NCI-H748 treated with DMSO at 0.1 percent for 48 hours (cell line): ENCODE results near the gene TNKS2.
A peak's percentile ranks its signal among the peaks of the same experiment; 100 is the strongest.
"Not testable (repeated sequence)": the region's sequence is repeated elsewhere in the genome, so short reads cannot be mapped to it uniquely, and the experiment has no call there.

ENCODE experiments used
- DNase-seq: peaks from one replicate; lab custom pipeline; 2025; lab: John Stamatoyannopoulos, UW

TNKS2 gene

GRCh38 chr10:91797874-91798648 lies at the start of gene TNKS2:
Gene TNKS2 (plus strand): TSS chr10:91798426. CDS start chr10:91798691, 265 bp downstream.
- peak; percentile 82 for DNase-seq

- not testable (repeated sequence) for DNase-seq
Observed at GRCh38 chr10:91749592-91749991, 48.6 kb upstream of the TNKS2 start.

- no peak for DNase-seq
Observed at GRCh38 chr10:91756286-91756685, 41.9 kb upstream of the TNKS2 start.

GRCh38 chr10:91758303-91759146 lies 39.7 kb upstream of the TNKS2 start:
- peak; percentile 37 for DNase-seq

- DNase-seq = no peak
Observed at GRCh38 chr10:91759581-91759986, 38.6 kb upstream of the TNKS2 start.

GRCh38 chr10:91761721-91762120 lies 36.5 kb upstream of the TNKS2 start:
- no peak for DNase-seq

GRCh38 chr10:91762878-91763277 lies 35.3 kb upstream of the TNKS2 start:
- no peak for DNase-seq

GRCh38 chr10:91766676-91767075 lies 31.6 kb upstream of the TNKS2 start:
- DNase-seq = no peak

- DNase-seq = no peak
Observed at GRCh38 chr10:91768123-91768522, 30.1 kb upstream of the TNKS2 start.

- no peak for DNase-seq
Observed at GRCh38 chr10:91771907-91772306, 26.3 kb upstream of the TNKS2 start.

GRCh38 chr10:91772461-91772860 lies 25.8 kb upstream of the TNKS2 start:
- DNase-seq = no peak

- no peak for DNase-seq
Observed at GRCh38 chr10:91772869-91773268, 25.4 kb upstream of the TNKS2 start.

GRCh38 chr10:91774571-91774970 lies 23.7 kb upstream of the TNKS2 start:
- no peak for DNase-seq

- DNase-seq = no peak
Observed at GRCh38 chr10:91775731-91776130, 22.5 kb upstream of the TNKS2 start.

GRCh38 chr10:91776266-91776665 lies 22.0 kb upstream of the TNKS2 start:
- DNase-seq = no peak

GRCh38 chr10:91778485-91778884 lies 19.7 kb upstream of the TNKS2 start:
- DNase-seq = no peak

- DNase-seq = no peak
Observed at GRCh38 chr10:91779011-91779605, 19.1 kb upstream of the TNKS2 start.

- no peak for DNase-seq
Observed at GRCh38 chr10:91782539-91782938, 15.7 kb upstream of the TNKS2 start.

GRCh38 chr10:91785830-91786229 lies 12.4 kb upstream of the TNKS2 start:
- no peak for DNase-seq

- DNase-seq = no peak
Observed at GRCh38 chr10:91787258-91787657, 11.0 kb upstream of the TNKS2 start.

GRCh38 chr10:91787810-91788209 lies 10.4 kb upstream of the TNKS2 start:
- DNase-seq = no peak

- no peak for DNase-seq
Observed at GRCh38 chr10:91788527-91788926, 9.7 kb upstream of the TNKS2 start.
